Skin epidermis (tissue), 12 donors: Measurements from ENCODE around the gene NCAPG2.
A peak's percentile ranks its signal among the peaks of the same experiment; 100 is the strongest.
"Not testable (repeated sequence)": the region's sequence is repeated elsewhere in the genome, so short reads cannot be mapped to it uniquely, and the experiment has no call there.

Experiments used
- H3K27ac ChIP-seq, 21 experiments: fragments of 200-600 bp; sonication (generic) in 11 of 21; one replicate each; pipeline ENCODE4 v1.5.0; 2020; ENCODE audit warnings: mild to moderate bottlenecking in 3 of 21, inconsistent platforms in 2 of 21, moderate library complexity in 2 of 21
- H3K4me3 ChIP-seq, 7 experiments: fragments of 200-600 bp; sonication (generic) in 2 of 7; one replicate each; pipeline ENCODE4 v1.5.0; 2020; ENCODE audit warnings: inconsistent platforms in 2 of 7, mild to moderate bottlenecking in 2 of 7, moderate library complexity in 1 of 7

Gene NCAPG2

DNA sequence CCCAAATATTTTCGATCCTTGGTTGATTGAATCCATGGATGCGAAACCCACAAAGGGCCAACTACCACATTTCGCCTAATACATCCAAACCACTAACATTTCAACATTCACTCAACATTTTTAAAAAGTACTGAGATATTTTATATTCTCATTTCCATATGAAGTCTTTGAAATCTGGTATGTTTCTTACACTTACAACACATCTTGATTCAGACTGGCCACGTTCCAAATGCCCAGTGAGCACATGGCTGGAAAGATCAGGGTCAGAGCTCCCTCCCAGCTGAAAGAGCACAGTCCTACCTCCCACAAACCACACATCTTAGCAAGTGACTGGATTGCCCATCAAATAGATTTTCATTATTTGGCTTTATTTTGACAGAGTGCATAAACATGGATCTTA, 18.9 kb downstream of the NCAPG2 start:
- Histone ChIP-seq H3K27ac (no peak overlapping the region), H3K4me3 (no peak overlapping the region)

DNA sequence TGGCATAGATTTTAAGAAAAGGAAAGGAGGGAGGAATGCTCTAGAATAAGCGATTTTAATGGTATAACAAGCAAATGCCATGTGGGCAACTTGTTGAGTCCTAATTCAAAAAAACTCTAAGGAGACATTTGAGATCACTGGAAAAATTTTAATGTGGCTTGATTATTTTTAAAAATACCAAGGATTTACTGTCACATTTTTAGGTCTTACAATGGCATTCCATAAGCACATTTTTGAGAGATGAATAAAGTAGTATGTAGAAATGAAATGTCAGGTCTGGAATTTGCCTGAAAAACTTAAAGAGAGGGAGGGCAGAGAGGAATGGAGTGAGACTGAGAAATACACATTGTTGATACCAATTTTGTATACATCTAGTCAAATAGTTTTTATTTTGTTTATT, 20.3 kb downstream of the NCAPG2 start:
- H3K27ac ChIP-seq: no peak overlapping the region
- H3K4me3 ChIP-seq: no peak overlapping the region

DNA sequence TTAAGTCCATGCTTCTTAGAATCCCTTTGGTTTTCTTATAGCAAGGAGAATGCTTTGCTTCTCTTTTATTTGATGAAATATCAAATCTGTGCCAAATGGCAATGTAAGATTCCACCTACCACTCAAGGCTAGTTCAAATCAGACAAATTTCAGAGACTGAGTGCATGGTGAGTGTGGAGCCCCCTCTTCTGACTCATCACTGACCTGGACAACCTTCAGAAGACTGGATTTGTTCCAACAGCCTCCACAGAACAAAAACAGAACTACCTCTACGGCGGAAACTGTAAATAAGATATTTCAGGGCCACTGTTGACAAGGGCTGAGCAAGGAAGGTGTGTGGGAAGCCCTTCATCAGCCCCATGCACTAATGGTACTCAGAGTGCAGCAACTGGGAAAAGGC, 21.1 kb downstream of the NCAPG2 start:
- H3K27ac ChIP-seq: no peak overlapping the region
- no peak overlapping the region for H3K4me3 ChIP-seq

DNA sequence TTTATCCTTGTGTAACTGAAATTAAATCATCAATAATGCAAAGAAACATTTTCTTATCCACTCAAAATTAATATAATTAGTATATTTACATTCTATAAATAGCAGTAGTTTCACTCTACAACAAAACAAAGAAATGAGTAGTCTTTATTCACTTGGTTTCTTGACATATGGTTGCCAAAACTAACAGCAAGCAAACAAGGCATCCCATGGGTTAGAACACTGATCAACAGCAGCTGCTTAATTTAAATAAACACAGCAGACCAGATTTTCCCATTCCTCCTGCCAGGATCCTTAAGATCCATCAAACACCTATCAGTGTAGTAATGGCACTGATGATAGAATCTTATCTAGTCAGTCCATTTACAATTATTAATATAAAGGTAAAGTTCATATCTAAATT, 22.1 kb downstream of the NCAPG2 start:
- Histone ChIP-seq H3K4me3 (no peak overlapping the region), H3K27ac (no peak overlapping the region)

DNA sequence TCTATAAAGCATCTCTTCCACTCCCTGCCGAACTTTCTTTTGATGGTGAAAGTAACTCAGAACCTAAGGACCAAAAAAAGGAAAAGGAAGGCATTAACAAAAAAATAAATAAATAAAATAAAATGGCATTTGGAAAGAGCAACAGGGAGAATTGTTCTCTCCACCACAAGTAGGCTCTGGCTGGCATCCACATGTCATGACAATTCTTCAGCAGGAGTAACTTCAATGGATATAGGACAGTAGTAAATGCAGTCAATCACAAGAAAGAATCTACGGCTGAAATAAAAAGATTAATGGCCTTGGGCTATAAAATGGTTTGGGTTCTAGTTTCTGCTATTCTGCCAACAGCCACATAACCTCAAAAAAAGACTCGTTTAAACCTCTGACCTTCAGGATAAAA, 23.9 kb downstream of the NCAPG2 start:
- no peak overlapping the region for H3K4me3 ChIP-seq
- H3K27ac ChIP-seq: no peak overlapping the region

DNA sequence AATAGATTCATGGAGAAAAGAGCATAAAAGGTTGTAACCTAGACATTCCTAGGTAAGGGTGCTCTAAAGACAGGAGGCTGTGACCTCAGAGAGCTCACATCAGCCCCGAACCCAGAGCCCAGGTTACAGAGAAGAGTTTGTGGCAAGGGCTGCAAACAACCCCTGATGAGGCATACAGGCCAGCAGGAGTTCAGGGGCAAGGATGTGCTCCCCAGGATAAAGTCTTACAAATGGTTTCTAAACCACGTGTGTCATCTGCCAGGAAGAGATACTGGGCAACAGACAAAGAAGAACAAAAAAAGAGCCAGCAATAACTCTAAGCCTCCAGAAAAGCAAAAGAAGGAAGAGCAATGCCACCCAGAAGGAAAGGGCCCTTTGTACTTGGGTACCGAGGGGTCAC, 27.7 kb downstream of the NCAPG2 start:
- no peak overlapping the region for H3K27ac ChIP-seq

DNA sequence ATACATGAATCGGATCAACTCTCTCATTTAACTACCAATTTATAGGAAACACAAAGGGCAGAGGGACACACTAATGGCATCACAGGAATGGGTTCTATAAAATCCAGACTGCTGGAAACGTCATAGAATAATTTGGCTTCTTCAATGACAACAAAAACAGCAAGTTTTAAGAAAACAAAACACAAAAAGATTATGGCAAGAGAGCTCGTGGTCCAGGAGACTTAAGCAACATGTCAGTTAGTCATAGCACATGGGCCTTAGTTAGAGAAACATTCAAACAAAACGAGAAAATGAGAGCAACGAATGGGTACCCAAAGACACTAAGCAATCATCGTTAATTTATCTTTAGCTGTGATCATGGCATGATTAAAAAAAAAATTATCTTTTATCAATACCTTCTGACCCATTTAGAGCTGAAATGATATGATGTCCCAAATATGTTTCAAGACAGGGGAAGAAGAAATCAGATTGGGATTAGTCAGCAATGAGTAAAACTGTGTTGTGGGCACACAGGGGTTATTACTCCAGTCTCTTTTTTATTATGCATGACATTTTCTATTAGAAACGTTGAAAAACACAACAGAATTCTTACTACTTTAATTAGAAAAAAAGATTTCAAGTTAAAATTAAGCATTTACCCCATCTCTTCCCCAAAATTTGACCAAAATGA, 28.3 kb downstream of the NCAPG2 start:
- H3K27ac ChIP-seq: no peak overlapping the region
- no peak overlapping the region for H3K4me3 ChIP-seq

More for the DNA sequence above, 27.7 kb downstream of the NCAPG2 start:
- H3K4me3 ChIP-seq: no peak overlapping the region

DNA sequence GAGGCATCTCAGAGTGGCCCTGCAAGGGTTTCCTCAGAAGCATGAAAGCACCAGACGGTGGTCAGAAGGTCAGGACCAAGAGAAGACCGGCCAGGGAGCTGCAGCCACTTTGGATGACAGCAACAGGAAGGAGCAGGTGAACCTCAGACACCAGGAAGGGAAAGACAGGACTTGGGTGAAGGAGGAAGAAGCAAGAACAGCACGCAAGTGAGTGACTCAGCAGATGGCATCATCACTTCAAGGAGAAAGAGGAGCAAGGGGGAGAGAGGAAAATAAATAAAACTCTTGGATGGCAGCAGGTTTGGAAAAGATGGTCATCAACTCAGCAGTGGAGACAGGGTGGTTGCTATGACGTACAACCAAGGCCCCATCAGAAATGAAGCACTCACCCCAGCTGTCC, 31.6 kb downstream of the NCAPG2 start:
- Histone ChIP-seq H3K4me3 (no peak overlapping the region), H3K27ac (no peak overlapping the region)

DNA sequence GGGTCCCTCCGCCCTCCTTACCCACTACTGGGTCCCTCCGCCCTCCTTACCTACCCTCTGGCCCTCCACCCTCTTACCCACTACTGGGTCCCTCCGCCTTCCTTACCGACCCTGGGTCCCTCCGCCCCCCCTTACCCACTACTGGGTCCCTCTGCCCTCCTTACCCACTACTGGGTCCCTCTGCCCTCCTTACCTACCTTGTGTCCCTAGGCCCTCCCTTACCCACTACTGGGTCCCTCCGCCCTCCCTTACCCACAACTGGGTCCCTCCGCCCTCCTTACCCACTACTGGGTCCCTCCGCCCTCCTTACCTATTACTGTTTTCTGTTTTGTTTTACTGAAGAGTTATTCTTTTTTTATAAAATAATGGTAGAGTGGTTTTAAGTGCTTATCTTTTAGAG, 36.5 kb downstream of the NCAPG2 start:
- not testable (repeated sequence) for H3K4me3 ChIP-seq, H3K27ac ChIP-seq

DNA sequence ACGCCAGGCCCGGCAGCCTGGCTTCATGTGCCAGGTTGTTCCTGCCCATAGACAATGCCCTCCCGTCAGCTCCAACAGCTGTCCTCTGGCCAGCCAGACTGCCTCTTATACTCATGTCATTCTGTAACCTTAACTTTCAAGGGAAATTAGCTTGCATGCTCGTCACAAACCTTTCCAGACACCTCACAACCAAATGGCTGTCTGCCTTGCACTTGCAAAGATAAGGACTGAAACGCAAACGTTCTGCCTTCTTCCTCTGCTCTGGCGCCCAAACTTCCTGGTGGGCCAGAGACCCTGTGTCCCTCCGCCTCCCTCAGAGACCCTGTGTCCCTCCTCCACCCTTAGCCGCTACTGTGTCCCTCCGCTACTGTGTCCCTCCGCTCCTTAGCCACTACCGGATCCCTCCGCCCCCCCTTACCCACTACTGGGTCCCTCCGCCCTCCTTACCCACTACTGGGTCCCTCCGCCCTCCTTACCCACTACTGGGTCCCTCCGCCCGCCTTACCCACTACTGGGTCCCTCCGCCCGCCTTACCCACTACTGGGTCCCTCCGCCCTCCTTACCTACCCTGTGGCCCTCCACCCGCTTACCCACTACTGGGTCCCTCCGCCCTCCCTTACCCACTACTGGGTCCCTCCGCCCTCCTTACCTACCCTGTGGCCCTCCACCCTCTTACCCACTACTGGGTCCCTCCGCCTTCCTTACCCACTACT, 37.5 kb downstream of the NCAPG2 start:
- H3K27ac ChIP-seq: peak overlapping the region in 1 of 21 experiments; percentile 43

DNA sequence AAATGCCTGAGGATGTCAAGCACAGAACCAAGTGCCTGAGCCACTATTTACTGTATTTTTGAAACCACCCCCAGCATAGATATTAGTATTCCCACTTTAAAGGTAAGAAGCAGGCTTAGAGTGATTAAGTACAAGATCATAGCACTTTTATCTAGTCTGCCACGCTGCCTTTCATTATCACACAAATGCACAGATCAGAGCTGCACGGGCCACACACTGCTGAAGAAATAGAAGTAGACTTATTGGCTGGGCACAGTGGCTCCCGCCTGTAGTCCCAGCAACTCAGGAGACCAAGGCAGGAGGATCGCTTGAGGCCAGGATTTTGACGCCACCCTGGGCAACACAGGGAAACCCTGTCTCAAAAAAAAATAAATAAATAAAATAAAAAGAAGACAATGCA, 38.2 kb downstream of the NCAPG2 start:
- Histone ChIP-seq H3K27ac (no peak overlapping the region), H3K4me3 (peak overlapping the region in 2 of 7 experiments; percentile 22 to 36)

More for the DNA sequence above, 37.5 kb downstream of the NCAPG2 start:
- H3K4me3 ChIP-seq: peak overlapping the region in 2 of 7 experiments; percentile 22 to 36

DNA sequence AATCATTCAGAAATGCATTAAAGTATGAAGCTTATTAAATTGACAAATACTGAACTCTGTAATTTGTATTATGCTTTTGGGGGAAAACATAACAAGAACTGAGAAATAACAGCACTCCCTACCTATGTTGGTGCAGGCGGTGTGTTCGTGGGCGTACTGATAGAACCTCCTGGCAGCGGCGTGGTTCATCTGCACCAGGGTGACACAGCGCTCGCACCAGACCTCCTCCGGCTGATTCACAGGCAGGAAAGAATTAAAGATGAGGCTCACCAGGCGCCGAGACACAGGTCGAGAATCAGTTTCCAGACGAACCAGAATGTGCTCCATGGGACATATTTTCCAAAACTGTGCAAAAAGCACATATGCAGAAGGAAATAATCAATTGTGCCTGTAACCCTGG, 40.2 kb downstream of the NCAPG2 start:
- no peak overlapping the region for H3K27ac ChIP-seq
- no peak overlapping the region for H3K4me3 ChIP-seq

DNA sequence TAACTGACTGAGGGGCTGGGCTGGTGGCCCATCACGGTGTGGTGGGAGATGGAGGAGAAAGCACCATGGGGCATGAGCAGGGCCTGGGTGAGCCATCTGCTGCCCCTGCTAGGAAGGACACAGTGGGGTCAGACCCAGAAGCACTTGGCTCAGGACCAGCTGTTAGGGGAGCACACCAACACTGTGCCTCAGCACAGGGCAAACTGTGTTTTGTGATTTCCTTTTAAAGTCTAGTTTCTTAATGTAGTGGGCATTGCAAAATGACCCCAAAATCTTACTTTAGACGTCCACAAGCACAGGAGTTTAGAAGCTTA, 41.2 kb downstream of the NCAPG2 start:
- H3K27ac ChIP-seq: peak overlapping the region in 1 of 21 experiments; percentile 46
- H3K4me3 ChIP-seq: no peak overlapping the region

DNA sequence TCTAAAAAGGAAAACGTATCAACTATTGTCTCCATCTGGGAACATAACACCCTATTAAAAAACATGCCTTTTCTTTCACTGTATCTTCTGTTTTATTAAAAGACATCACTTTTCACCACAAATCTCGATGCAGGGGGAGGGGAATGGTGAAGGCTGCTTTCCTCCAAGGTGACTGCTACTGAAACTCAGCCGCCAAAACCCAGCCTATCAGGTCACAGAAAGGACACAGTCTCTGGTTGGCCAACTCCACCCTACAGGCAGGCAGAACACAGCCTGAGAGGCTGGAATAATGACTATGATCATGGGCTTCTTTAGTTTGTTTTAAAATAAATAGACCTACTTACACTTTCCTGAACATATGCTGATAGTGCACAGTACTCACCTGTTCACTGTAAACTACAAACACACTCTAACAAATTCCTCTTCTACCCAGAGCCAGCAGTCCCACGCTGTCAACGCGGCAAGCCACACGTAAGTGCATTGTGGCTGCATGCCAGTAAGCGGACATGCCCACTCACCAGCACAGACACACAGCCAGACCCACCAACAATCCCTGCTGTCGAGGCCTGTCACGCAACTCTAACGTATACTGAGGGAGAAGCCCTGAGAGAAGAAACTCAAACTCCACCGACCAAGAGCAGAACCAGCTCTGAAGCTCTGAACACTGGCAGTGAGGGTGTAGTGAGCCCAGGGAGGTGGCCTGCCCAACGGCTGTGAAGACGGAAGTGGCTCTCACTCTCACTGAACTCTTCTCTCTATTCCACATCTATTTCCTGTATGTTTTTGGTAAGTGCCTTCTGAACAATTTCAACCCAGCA, 41.8 kb downstream of the NCAPG2 start:
- H3K27ac ChIP-seq: peak overlapping the region in 1 of 21 experiments; percentile 46
- no peak overlapping the region for H3K4me3 ChIP-seq

DNA sequence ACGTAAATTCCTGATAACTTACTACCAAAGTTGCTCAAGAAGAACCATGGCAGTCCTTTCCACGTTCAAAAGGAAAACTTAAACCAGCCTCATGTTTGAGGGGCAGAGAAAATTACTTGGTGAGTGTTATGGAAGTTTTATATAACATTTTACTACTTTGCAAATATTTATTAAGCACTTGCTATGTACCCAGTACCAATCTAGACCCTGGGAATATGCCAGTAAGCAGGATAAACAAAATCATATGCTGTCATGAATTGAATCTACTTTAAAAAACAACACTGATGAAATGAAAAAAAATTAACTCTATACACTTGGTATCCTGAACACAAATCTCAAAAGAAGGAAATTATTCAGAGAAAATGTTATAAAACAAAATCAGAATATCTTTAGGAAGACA, 46.1 kb downstream of the NCAPG2 start:
- Histone ChIP-seq H3K27ac (no peak overlapping the region), H3K4me3 (no peak overlapping the region)

DNA sequence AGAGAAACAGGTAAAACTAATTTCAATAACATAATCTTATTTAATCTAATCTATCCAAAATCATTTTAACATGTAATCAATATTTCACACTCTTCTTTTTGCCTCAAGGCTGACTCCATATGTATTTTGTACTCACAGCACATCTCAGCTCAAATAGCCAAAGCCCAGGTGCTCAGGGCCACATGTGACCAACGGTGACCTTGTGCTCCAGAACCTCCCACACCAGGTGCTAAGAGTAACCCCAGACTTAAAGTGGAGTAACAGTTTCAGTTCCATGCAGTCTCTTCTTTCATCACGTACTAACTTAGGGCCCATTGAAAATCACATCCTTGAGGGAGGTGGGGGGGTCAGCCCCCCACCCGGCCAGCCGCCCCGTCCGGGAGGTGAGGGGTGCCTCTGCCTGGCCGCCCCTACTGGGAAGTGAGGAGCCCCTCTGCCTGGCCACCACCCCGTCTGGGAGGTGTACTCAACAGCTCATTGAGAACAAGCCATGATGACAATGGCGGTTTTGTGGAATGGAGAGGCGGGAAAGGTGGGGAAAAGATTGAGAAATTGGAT, 47.3 kb downstream of the NCAPG2 start:
- H3K4me3 ChIP-seq: no peak overlapping the region
- no peak overlapping the region for H3K27ac ChIP-seq

DNA sequence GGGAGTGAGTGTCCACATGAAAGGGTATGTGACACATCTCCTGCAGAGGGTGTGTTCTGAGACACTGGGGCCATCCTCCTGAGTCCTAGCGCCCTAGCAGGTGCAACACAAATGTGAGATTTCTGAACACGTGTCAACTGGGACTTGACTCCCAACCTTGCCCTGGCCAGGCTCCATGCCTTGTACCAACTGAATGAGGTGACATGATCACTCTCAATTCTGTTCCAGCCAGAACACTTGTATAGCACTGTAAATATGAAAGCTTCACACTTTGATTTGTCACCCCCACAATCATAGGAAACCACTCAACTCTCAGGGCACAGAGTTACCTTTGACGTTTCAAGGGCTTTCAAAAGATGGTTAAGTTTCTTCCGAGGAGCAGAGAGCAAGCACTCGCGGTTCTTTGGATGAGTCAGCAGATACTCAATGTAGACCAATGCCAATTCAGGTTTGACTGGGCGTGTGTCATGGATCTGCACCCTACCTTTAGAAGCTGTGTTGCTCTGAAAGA, 48.6 kb downstream of the NCAPG2 start:
- H3K27ac ChIP-seq: peak overlapping the region in 3 of 21 experiments; percentile 3 to 59 (median 32)
- no peak overlapping the region for H3K4me3 ChIP-seq

DNA sequence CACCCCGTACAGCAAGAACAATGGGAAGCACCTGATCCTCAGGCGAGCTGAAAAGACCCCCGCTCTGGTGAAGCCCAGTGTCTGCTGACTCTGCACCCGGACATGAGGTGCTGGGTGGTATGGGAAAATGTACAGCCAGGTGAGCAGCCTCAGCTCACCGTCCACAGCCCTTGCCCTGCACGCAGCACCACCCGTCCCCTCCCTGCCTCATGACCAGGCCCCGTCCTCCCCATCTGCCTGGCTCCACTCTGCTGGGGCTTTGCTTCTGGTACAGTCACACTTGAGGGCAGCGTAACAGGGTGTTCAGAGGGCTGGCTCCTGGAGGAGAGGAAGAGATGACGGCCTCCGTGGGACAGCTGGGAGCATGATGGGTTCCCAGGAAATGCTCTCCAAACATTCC, 49.1 kb downstream of the NCAPG2 start:
- Histone ChIP-seq H3K4me3 (no peak overlapping the region), H3K27ac (no peak overlapping the region)

DNA sequence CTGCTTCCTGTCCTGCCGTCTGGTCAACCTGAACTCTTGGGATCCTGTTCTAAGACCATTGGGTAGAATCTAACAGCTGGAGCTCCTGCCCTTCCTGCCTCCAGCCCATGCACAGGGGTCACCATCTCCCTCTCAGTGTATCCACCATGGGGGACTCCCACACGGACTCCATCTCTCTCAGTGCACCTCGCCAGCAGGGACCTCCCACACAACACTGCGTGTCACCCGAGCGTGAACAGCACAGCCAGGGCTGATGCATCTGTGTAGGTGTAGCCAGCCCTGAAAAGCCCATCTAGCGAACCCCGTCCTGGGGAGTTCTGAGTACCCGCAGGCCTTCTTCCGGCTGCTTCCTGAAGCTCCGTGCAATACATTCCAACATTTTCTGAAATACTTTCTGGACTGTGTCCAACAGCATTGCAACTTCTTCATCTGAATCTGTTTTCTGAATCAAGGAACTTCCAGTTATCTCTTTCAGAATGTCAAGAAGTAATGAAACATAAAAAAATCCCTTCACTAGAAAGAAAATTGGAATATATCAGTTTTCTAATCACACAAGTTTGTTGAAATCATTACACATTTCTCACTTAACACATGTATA, 52.5 kb downstream of the NCAPG2 start:
- no peak overlapping the region for H3K27ac ChIP-seq
- no peak overlapping the region for H3K4me3 ChIP-seq

DNA sequence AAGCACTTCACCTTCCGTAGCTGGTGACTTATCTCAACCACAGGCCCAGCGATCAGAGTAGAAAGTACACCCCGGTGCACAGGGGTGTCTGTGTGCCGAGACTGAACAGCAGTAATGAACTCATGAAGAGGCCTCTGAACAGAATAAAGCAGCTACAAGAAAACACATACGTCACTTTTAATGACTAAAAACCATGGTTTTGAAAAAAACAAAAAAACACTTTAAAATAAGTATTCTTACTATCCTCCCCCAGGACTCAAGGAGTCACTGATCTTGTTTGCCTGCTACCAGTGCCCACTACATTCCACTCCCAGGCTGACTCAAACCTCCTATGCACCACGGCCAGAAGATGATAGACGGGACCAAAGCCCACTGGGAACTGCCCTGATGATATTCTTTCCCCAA, 53.8 kb downstream of the NCAPG2 start:
- Histone ChIP-seq H3K4me3 (no peak overlapping the region), H3K27ac (peak overlapping the region in 1 of 21 experiments; percentile 45)
